Stimulated activated naive CD4-positive, alpha-beta T cell treated with Interleukin-2 at 50 U/mL for 16 hours (primary cell): ENCODE measurements around the gene PHKA1.
"Not testable (repeated sequence)": the region's sequence is repeated elsewhere in the genome, so short reads cannot be mapped to it uniquely, and the experiment has no call there.

Source experiments
- DNase-seq: peaks from one replicate; lab custom pipeline; 2025; lab: John Stamatoyannopoulos, UW

PHKA1 gene

GRCh38 chrX:72572248-72573157 is 141.6 kb downstream of the PHKA1 start, which contains the start of gene HDAC8:
Gene HDAC8 (minus strand): TSS chrX:72572843. CDS start chrX:72572761, 82 bp downstream.
- DNase-seq: peak; percentile 31

GRCh38 chrX:72569786-72570185 is 144.3 kb downstream of the PHKA1 start:
- peak; percentile 0 for DNase-seq

- DNase-seq: no peak
These were observed 145.6 kb downstream of the PHKA1 start for GRCh38 chrX:72568406-72569092.

GRCh38 chrX:72566448-72566847 is 147.7 kb downstream of the PHKA1 start:
- no peak for DNase-seq

GRCh38 chrX:72559655-72560054 is 154.5 kb downstream of the PHKA1 start:
- not testable (repeated sequence) for DNase-seq

- no peak for DNase-seq
These were observed 159.5 kb downstream of the PHKA1 start for GRCh38 chrX:72554448-72555140.

- DNase-seq: not testable (repeated sequence)
These were observed 161.7 kb downstream of the PHKA1 start for GRCh38 chrX:72552443-72552842.

- no peak for DNase-seq
These were observed 168.1 kb downstream of the PHKA1 start for GRCh38 chrX:72545990-72546389.

GRCh38 chrX:72540318-72540717 is 173.8 kb downstream of the PHKA1 start:
- DNase-seq: no peak

- DNase-seq: no peak
These were observed 174.3 kb downstream of the PHKA1 start for GRCh38 chrX:72539822-72540221.

- DNase-seq: no peak
These were observed 177.6 kb downstream of the PHKA1 start for GRCh38 chrX:72536542-72536941.

- no peak for DNase-seq
These were observed 181.7 kb downstream of the PHKA1 start for GRCh38 chrX:72532366-72532765.
